Spleen (tissue), 11 donors: ENCODE results near the gene CD58. TPM values are rescaled to one million over a fixed set of nuclear protein-coding genes. Genes with fewer than 3 reads are reported as not detected.
"Not testable (repeated sequence)": the region's sequence is repeated elsewhere in the genome, so short reads cannot be mapped to it uniquely, and the experiment has no call there.

Experiments used
- DNase-seq: peaks from one replicate; pipeline ENCODE4 v3.0.0-alpha.2; 2020
- H3K27ac ChIP-seq, 8 donors: fragments of 200-600 bp; sonication (generic) in 7 of 8; 1 replicate in 4 of 8; 2 replicates in 4 of 8; pipeline versions ENCODE4 v1.5.0 to v1.8.0; 2016 to 2021; ENCODE audit warnings: inconsistent platforms in 4 of 8, mild to moderate bottlenecking in 4 of 8, moderate library complexity in 1 of 8
- H3K27me3 ChIP-seq, 7 donors: fragments of 200-600 bp; sonication (generic) in 6 of 7; replicated peaks in 1 of 7; 1 replicate in 4 of 7; 2 replicates in 3 of 7; pipeline versions ENCODE4 v1.5.0 to v1.8.0; 2016 to 2021; ENCODE audit warnings: inconsistent platforms in 3 of 7, mild to moderate bottlenecking in 1 of 7
- H3K36me3 ChIP-seq, 6 donors: fragments of 200-600 bp; sonication (generic) in 5 of 6; 1 replicate in 4 of 6; 2 replicates in 2 of 6; pipeline versions ENCODE4 v1.5.0 to v1.8.0; 2016 to 2021; ENCODE audit warnings: inconsistent platforms in 2 of 6
- H3K4me1 ChIP-seq, 6 donors: fragments of 200-600 bp; sonication (generic) in 5 of 6; 1 replicate in 3 of 6; 2 replicates in 3 of 6; pipeline versions ENCODE4 v1.5.0 to v1.8.0; 2016 to 2021; ENCODE audit warnings: inconsistent platforms in 3 of 6
- H3K4me3 ChIP-seq, 8 donors: fragments of 200-600 bp; sonication (generic) in 7 of 8; 1 replicate in 4 of 8; 2 replicates in 4 of 8; pipeline versions ENCODE4 v1.5.0 to v1.8.0; 2016 to 2021; ENCODE audit warnings: inconsistent platforms in 4 of 8, mild to moderate bottlenecking in 4 of 8, moderate library complexity in 2 of 8
- H3K9me3 ChIP-seq, 8 donors: fragments of 200-600 bp; sonication (generic) in 7 of 8; 1 replicate in 4 of 8; 2 replicates in 4 of 8; pipeline versions ENCODE4 v1.5.0 to v1.8.0; 2016 to 2021; ENCODE audit warnings: inconsistent platforms in 4 of 8
- POLR2A ChIP-seq, 3 donors: fragments of 450-650 bp; IDR thresholded peaks; one replicate each; pipeline ENCODE4 v1.5.1; 2017; ENCODE audit warnings: antibody characterized with exemption in 3 of 3, mild to moderate bottlenecking in 1 of 3
- POLR2AphosphoS5 ChIP-seq, 3 donors: sonication (generic); formaldehyde crosslinking; IDR thresholded peaks; one replicate each; pipeline ENCODE4 v1.5.1; 2017; ENCODE audit warnings: antibody characterized with exemption in 3 of 3
- WGBS, 5 donors: extraction: QIAGEN DNeasy Blood & Tissue Kit in 3 of 5; methylation state at CpG; one replicate each; pipeline versions ENCODE4 v1.1.5 to v1.1.7; 2013 to 2018; 5-methylcytosine and 5-hydroxymethylcytosine counted together
- intact Hi-C: fragments of 100-400 bp; cut with DNase I; formaldehyde crosslinking; loops from one replicate; pipeline ENCODE4 v1.15.0; 2023; ENCODE audit warnings: low total_unique reads
- polyA plus RNA-seq, 3 donors: library from polyadenylated mRNA; stranded (reverse); fragments of 200-250 nt; gene quantifications; one replicate each; pipeline ENCODE4 v1.2.1, GENCODE V29; 2013
- total RNA-seq, 7 donors: library from RNA; depleted of rRNA in 3 of 7; stranded (reverse); fragments of >200 nt in 3 of 7; fragmentation: NEBNext Ultra II Directional in 4 of 7; extraction: Animal tissue kit (Norgen Biotek cat#: 25700) in 4 of 7; gene quantifications; one replicate each; pipeline versions ENCODE4 v1.1.0 to v1.2.1, GENCODE V29; 2016 to 2021
- TF ChIP-seq, protein P1 (sequence below), 11 experiments: fragments of 200-600 bp in 7 of 11; fragments of 450-650 bp in 4 of 11; sonication (generic) in 4 of 11; IDR thresholded peaks in 8 of 11; conservative IDR thresholded peaks in 3 of 11; 1 replicate in 7 of 11; 2 replicates in 4 of 11; pipeline versions ENCODE4 v1.4.0 to v1.8.0; 2016 to 2021; ENCODE audit warnings: antibody characterized with exemption in 11 of 11, inconsistent platforms in 4 of 11, mild to moderate bottlenecking in 1 of 11
- donor health status: healthy with polysubstance abuse.
- donor health status: DM: no; HTN: no; CAD: no; lungs with moderate emphysema.
- donor health status: DM: no; HTN: no; CAD: no.
- donor health status: Bipolar disorder and iron deficiency.
- donor health status: healthy.
- donor health status: DM: no; HTN: no; CAD: no.
- donor health status: DM: yes; HTN: yes; CAD: no.

CD58 gene
- total and polyA plus RNA-seq, 10 donors, result 9.7 to 52.1 (median 30.0) TPM

GRCh38 chr1:116564426-116564825, 6.4 kb downstream of the CD58 start:
- no peak overlapping the region for H3K4me3 ChIP-seq
- peaks cover 21 to 79% (median 58%) of the 10 kb centered on the region in 6 donors for H3K4me1 ChIP-seq
- 67 to 88% (median 76%) methylated on average over 1 of the region's 1 CpG for WGBS, 5 donors
- H3K27ac ChIP-seq, result no peak overlapping the region
- TF ChIP-seq POLR2AphosphoS5 (IDR thresholded peaks at IDR 0.05) (no peak), POLR2A (IDR thresholded peaks at IDR 0.05) (no peak)
- TF ChIP-seq, protein P1, sequence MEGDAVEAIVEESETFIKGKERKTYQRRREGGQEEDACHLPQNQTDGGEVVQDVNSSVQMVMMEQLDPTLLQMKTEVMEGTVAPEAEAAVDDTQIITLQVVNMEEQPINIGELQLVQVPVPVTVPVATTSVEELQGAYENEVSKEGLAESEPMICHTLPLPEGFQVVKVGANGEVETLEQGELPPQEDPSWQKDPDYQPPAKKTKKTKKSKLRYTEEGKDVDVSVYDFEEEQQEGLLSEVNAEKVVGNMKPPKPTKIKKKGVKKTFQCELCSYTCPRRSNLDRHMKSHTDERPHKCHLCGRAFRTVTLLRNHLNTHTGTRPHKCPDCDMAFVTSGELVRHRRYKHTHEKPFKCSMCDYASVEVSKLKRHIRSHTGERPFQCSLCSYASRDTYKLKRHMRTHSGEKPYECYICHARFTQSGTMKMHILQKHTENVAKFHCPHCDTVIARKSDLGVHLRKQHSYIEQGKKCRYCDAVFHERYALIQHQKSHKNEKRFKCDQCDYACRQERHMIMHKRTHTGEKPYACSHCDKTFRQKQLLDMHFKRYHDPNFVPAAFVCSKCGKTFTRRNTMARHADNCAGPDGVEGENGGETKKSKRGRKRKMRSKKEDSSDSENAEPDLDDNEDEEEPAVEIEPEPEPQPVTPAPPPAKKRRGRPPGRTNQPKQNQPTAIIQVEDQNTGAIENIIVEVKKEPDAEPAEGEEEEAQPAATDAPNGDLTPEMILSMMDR (IDR thresholded peaks at IDR 0.05 in 8 of 11, conservative IDR thresholded peaks at IDR 0.05 in 3 of 11), result no peak
- H3K27me3 ChIP-seq, result no peaks in the 10 kb centered on the region
- peaks cover 0 to 23% (median 16%) of the 10 kb centered on the region in 8 donors for H3K9me3 ChIP-seq
- H3K36me3 ChIP-seq, result peaks cover 0 to 17% (median 0%) of the 10 kb centered on the region in 6 donors
- no peak for DNase-seq
- intact Hi-C loops, result no loop called here

DNA sequence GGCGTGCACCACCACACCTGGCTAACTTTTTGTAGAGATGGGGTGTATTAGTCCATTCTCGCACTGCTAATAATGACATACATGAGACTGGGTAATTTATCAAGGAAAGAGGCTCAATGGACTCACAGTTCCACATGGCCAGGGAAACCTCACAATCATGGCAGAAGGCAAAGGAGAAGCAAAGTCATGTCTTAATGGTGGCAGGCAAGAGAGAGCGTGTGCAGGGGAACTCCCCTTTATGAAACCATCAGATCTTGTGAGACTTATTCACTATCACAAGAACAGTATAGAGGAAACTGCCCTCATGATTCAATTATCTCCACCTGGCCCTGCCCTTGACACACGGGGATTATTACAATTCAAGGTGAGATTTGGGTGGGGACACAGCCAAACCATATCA, 8.4 kb downstream of the CD58 start:
- H3K27ac ChIP-seq, H3K4me3 ChIP-seq, intact Hi-C loops, DNase-seq, H3K27me3 ChIP-seq: not testable (repeated sequence)
- 72 to 82% (median 79%) methylated on average over 4 of the region's 4 CpGs for WGBS, 5 donors
- Histone ChIP-seq H3K9me3 (peaks cover 0 to 23% (median 16%) of the 10 kb centered on the region in 8 donors), H3K4me1 (peaks cover 10 to 79% (median 59%) of the 10 kb centered on the region in 6 donors), H3K36me3 (peaks cover 0 to 17% (median 0%) of the 10 kb centered on the region in 6 donors)

DNA sequence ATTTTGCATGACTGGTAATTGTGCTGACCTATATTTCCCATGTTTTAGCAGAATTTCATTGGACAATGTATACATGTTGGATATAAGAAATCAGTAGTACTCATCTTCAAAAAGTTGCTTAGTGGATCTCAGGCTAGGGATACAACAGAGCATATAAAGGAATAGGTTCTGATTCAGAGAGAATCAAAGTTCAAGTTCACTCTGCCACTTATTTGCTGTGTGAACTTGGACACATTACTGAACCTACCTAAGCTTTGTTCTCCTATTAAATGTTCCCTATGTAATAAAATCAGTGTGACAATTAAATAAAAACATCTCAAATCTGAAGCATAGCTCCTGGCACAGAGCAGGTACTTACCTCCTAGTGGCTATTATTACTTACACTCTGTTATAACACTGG, 9.3 kb downstream of the CD58 start:
- no peak for DNase-seq
- Histone ChIP-seq H3K27ac (peak overlapping the region in 1 of 8 donors; percentile 11), H3K4me1 (peaks cover 10 to 81% (median 62%) of the 10 kb centered on the region in 6 donors), H3K9me3 (peaks cover 0 to 23% (median 16%) of the 10 kb centered on the region in 8 donors), H3K36me3 (peaks cover 0 to 17% (median 0%) of the 10 kb centered on the region in 6 donors), H3K27me3 (no peaks in the 10 kb centered on the region), H3K4me3 (no peak overlapping the region)
- TF ChIP-seq POLR2A (IDR thresholded peaks at IDR 0.05), result no peak
- TF ChIP-seq, protein P1 (IDR thresholded peaks at IDR 0.05 in 8 of 11, conservative IDR thresholded peaks at IDR 0.05 in 3 of 11), result no peak
- no peak for TF ChIP-seq POLR2AphosphoS5 (IDR thresholded peaks at IDR 0.05)
- intact Hi-C loops, result no loop called here

GRCh38 chr1:116560704-116561490, 9.9 kb downstream of the CD58 start:
- DNase-seq, result no peak
- intact Hi-C loops, result no loop called here
- WGBS, 5 donors, result 50 to 59% (median 52%) methylated on average over 4 of the region's 4 CpGs
- H3K27ac ChIP-seq, result peak overlapping the region in 3 of 8 donors; percentile 21 to 37 (median 34)
- no peaks in the 10 kb centered on the region for H3K27me3 ChIP-seq
- TF ChIP-seq POLR2AphosphoS5 (IDR thresholded peaks at IDR 0.05) (no peak), POLR2A (IDR thresholded peaks at IDR 0.05) (no peak)
- TF ChIP-seq, protein P1 (IDR thresholded peaks at IDR 0.05 in 8 of 11, conservative IDR thresholded peaks at IDR 0.05 in 3 of 11), result no peak
- H3K9me3 ChIP-seq, result peaks cover 0 to 23% (median 16%) of the 10 kb centered on the region in 8 donors
- H3K4me3 ChIP-seq, result no peak overlapping the region
- H3K4me1 ChIP-seq, result peaks cover 10 to 81% (median 64%) of the 10 kb centered on the region in 6 donors
- H3K36me3 ChIP-seq, result peaks cover 0 to 17% (median 0%) of the 10 kb centered on the region in 6 donors
